ENCODE results near the gene OGDHL. TPM values are rescaled to one million over a fixed set of nuclear protein-coding genes. Genes with fewer than 3 reads are reported as not detected.

Gene OGDHL
- total RNA-seq, 1 donor from 2014 or later, result 10.1 TPM

- no peaks in the 10 kb centered on the region for H3K9me3 Mint-ChIP-seq
- no peak for DNase-seq (ENCODE audit: low read depth, low spot score)
- no peaks in the 10 kb centered on the region for H3K27me3 Mint-ChIP-seq (ENCODE audit: low read depth)
- no peak overlapping the region for H3K27ac Mint-ChIP-seq (ENCODE audit: unreplicated experiment)
- H3K4me3 Mint-ChIP-seq, result no peak overlapping the region
- no peaks in the 10 kb centered on the region for H3K36me3 Mint-ChIP-seq (ENCODE audit: low read depth)
- no peak for TF ChIP-seq CTCF (conservative IDR thresholded peaks at IDR 0.05)
- peaks cover 13% of the 10 kb centered on the region for H3K4me1 Mint-ChIP-seq
These were observed 12.3 kb downstream of the OGDHL start for GRCh38 chr10:49749556-49750491.

- no peak for DNase-seq (ENCODE audit: low read depth, low spot score)
- H3K36me3 Mint-ChIP-seq (ENCODE audit: low read depth), result no peaks in the 10 kb centered on the region
- H3K4me3 Mint-ChIP-seq, result no peak overlapping the region
- H3K27ac Mint-ChIP-seq (ENCODE audit: unreplicated experiment), result no peak overlapping the region
- no peak for TF ChIP-seq CTCF (conservative IDR thresholded peaks at IDR 0.05)
- peaks cover 13% of the 10 kb centered on the region for H3K4me1 Mint-ChIP-seq
- no peaks in the 10 kb centered on the region for H3K27me3 Mint-ChIP-seq (ENCODE audit: low read depth)
- no peaks in the 10 kb centered on the region for H3K9me3 Mint-ChIP-seq
These were observed 13.0 kb downstream of the OGDHL start for GRCh38 chr10:49749144-49749543.

- TF ChIP-seq CTCF (conservative IDR thresholded peaks at IDR 0.05), result no peak
- Mint-ChIP-seq H3K27me3 (ENCODE audit: low read depth) (no peaks in the 10 kb centered on the region), H3K27ac (ENCODE audit: unreplicated experiment) (no peak overlapping the region), H3K4me3 (no peak overlapping the region), H3K4me1 (peaks cover 13% of the 10 kb centered on the region), H3K36me3 (ENCODE audit: low read depth) (no peaks in the 10 kb centered on the region), H3K9me3 (no peaks in the 10 kb centered on the region)
- DNase-seq (ENCODE audit: low read depth, low spot score), result no peak
These were observed 14.1 kb downstream of the OGDHL start for GRCh38 chr10:49748006-49748405.

- H3K4me3 Mint-ChIP-seq, result no peak overlapping the region
- no peaks in the 10 kb centered on the region for H3K36me3 Mint-ChIP-seq (ENCODE audit: low read depth)
- no peaks in the 10 kb centered on the region for H3K9me3 Mint-ChIP-seq
- peaks cover 13% of the 10 kb centered on the region for H3K4me1 Mint-ChIP-seq
- H3K27ac Mint-ChIP-seq (ENCODE audit: unreplicated experiment), result no peak overlapping the region
- TF ChIP-seq CTCF (conservative IDR thresholded peaks at IDR 0.05), result no peak
- no peak for DNase-seq (ENCODE audit: low read depth, low spot score)
- H3K27me3 Mint-ChIP-seq (ENCODE audit: low read depth), result no peaks in the 10 kb centered on the region
These were observed 14.8 kb downstream of the OGDHL start for GRCh38 chr10:49747303-49747646.

GRCh38 chr10:49746626-49747302 is 15.4 kb downstream of the OGDHL start:
- TF ChIP-seq CTCF (conservative IDR thresholded peaks at IDR 0.05), result no peak
- Mint-ChIP-seq H3K27me3 (ENCODE audit: low read depth) (no peaks in the 10 kb centered on the region), H3K4me3 (no peak overlapping the region), H3K4me1 (peaks cover 13% of the 10 kb centered on the region), H3K36me3 (ENCODE audit: low read depth) (peaks cover 3% of the 10 kb centered on the region), H3K9me3 (no peaks in the 10 kb centered on the region), H3K27ac (ENCODE audit: unreplicated experiment) (no peak overlapping the region)
- no peak for DNase-seq (ENCODE audit: low read depth, low spot score)

All from neural crest cell (in vitro differentiated cells).